HepG2 (cell line): ENCODE measurements around the gene VPS25. TPM values are rescaled to one million over a fixed set of nuclear protein-coding genes. Genes with fewer than 3 reads are reported as not detected.

ENCODE experiments used
- AGO1 ChIP-seq: fragments of 200-400 bp; formaldehyde crosslinking; IDR thresholded peaks from 2 replicates; pipeline ENCODE4 v1.6.1; 2017; ENCODE audit warnings: mild to moderate bottlenecking, low read depth, low read length, moderate library complexity; ENCODE audit not compliant: poor library complexity, severe bottlenecking
- BATF2 ChIP-seq: sonication (generic); formaldehyde crosslinking; IDR thresholded peaks from 2 replicates; pipeline ENCODE4 v1.8.0; 2022; ENCODE audit warnings: mild to moderate bottlenecking, missing genetic modification reagents, moderate library complexity
- FOXP1 ChIP-seq, 2 experiments: fragments of 450-650 bp in 1 of 2; IDR thresholded peaks; 2 replicates each; pipeline ENCODE4 v1.6.1; 2017 to 2018; ENCODE audit warnings: antibody characterized with exemption in 1 of 2
- GABPA ChIP-seq, 2 experiments: IDR thresholded peaks; 2 replicates each; pipeline ENCODE4 v1.6.1; 2011 to 2016; ENCODE audit warnings: low read depth in 2 of 2, low read length in 1 of 2, missing biosample characterization in 1 of 2, missing genetic modification characterization in 1 of 2
- GLI4 ChIP-seq: sonication (generic); formaldehyde crosslinking; IDR thresholded peaks from 2 replicates; pipeline ENCODE4 v1.5.1; 2020; ENCODE audit warnings: missing genetic modification reagents, mild to moderate bottlenecking, moderate library complexity, borderline replicate concordance
- MAFG ChIP-seq: sonication (generic); formaldehyde crosslinking; IDR thresholded peaks from 2 replicates; pipeline ENCODE4 v1.5.1; 2020; ENCODE audit warnings: mild to moderate bottlenecking, missing genetic modification reagents
- MBNL3 ChIP-seq: fragments of 250-450 bp; sonication (Bioruptor Pico); conservative IDR thresholded peaks from 2 replicates; pipeline ENCODE4 v1.8.0; 2022; ENCODE audit warnings: mild to moderate bottlenecking, inconsistent platforms
- MNT ChIP-seq: fragments of 450-650 bp; IDR thresholded peaks from 2 replicates; pipeline ENCODE4 v1.6.1; 2016
- NCOR1 ChIP-seq: fragments of 200-600 bp; sonication (generic); IDR thresholded peaks from 2 replicates; pipeline ENCODE4 v1.7.0; 2017; ENCODE audit warnings: antibody characterized with exemption, low read length, borderline replicate concordance
- NR2F1 ChIP-seq, 2 experiments: fragments of 450-650 bp in 1 of 2; formaldehyde crosslinking in 1 of 2; IDR thresholded peaks; 2 replicates each; pipeline versions ENCODE4 v1.5.0 to v1.6.1; 2016 to 2020; ENCODE audit warnings: mild to moderate bottlenecking in 1 of 2, missing compliant biosample characterization in 1 of 2, missing genetic modification reagents in 1 of 2, moderate library complexity in 1 of 2
- PITX1 ChIP-seq: sonication (generic); formaldehyde crosslinking; IDR thresholded peaks from 2 replicates; pipeline ENCODE4 v1.5.1; 2020; ENCODE audit warnings: mild to moderate bottlenecking, missing genetic modification reagents
- PLRG1 ChIP-seq: fragments of 450-650 bp; conservative IDR thresholded peaks from 2 replicates; pipeline ENCODE4 v1.6.1; 2016
- SAFB2 ChIP-seq: sonication (generic); formaldehyde crosslinking; IDR thresholded peaks from 2 replicates; pipeline ENCODE4 v1.5.1; 2020; ENCODE audit warnings: missing genetic modification reagents, low read depth, mild to moderate bottlenecking, borderline replicate concordance
- ZNF12 ChIP-seq: sonication (generic); formaldehyde crosslinking; IDR thresholded peaks from 2 replicates; pipeline ENCODE4 v1.5.0; 2020; ENCODE audit warnings: missing genetic modification reagents
- ZNF235 ChIP-seq: sonication (generic); formaldehyde crosslinking; IDR thresholded peaks from 2 replicates; pipeline ENCODE4 v1.8.1; 2023; ENCODE audit warnings: mild to moderate bottlenecking, missing genetic modification reagents, borderline replicate concordance
- ZNF335 ChIP-seq: sonication (generic); formaldehyde crosslinking; IDR thresholded peaks from 2 replicates; pipeline ENCODE4 v1.4.0; 2020; ENCODE audit warnings: missing genetic modification reagents
- polyA plus RNA-seq, 8 experiments: library from polyadenylated mRNA; depleted of rRNA in 3 of 8; stranded (reverse) in 7 of 8; unstranded in 1 of 8; fragments of >200 nt; fragmentation: Illumina TruSeq in 4 of 8; extraction: Trizol in 4 of 8; gene quantifications; 2 replicates each; pipeline versions ENCODE4 v1.2.1 to v1.2.3, GENCODE V29; 2011 to 2016; ENCODE audit warnings: low read depth in 4 of 8, missing spikeins in 1 of 8, mixed read lengths in 1 of 8; ENCODE audit not compliant: insufficient read depth in 1 of 8
- total RNA-seq, 5 experiments: library from RNA; depleted of rRNA; stranded (reverse); fragments of >200 nt; fragmentation: Illumina TruSeq; extraction: Trizol; gene quantifications; 2 replicates each; pipeline ENCODE4 v1.2.3, GENCODE V29; 2016; ENCODE audit warnings: low read depth in 1 of 5
- TF ChIP-seq, protein P1 (sequence below): sonication (generic); formaldehyde crosslinking; IDR thresholded peaks from 2 replicates; pipeline ENCODE4 v1.8.0; 2022; ENCODE audit warnings: missing genetic modification reagents, mild to moderate bottlenecking, moderate library complexity, borderline replicate concordance
- TF ChIP-seq, protein P2 (sequence below): sonication (generic); IDR thresholded peaks from 2 replicates; pipeline ENCODE4 v1.6.1; 2016; ENCODE audit warnings: low read depth, borderline replicate concordance
- TF ChIP-seq, protein P3 (sequence below): sonication (generic); formaldehyde crosslinking; IDR thresholded peaks from 2 replicates; pipeline ENCODE4 v1.8.1; 2023; ENCODE audit warnings: mild to moderate bottlenecking, missing genetic modification reagents

VPS25 gene
- total and polyA plus RNA-seq, 2 of the 13 experiments (the other 11 are each of a cell fraction or from before 2014, with no cell fraction given): 161 to 249 TPM

DNA sequence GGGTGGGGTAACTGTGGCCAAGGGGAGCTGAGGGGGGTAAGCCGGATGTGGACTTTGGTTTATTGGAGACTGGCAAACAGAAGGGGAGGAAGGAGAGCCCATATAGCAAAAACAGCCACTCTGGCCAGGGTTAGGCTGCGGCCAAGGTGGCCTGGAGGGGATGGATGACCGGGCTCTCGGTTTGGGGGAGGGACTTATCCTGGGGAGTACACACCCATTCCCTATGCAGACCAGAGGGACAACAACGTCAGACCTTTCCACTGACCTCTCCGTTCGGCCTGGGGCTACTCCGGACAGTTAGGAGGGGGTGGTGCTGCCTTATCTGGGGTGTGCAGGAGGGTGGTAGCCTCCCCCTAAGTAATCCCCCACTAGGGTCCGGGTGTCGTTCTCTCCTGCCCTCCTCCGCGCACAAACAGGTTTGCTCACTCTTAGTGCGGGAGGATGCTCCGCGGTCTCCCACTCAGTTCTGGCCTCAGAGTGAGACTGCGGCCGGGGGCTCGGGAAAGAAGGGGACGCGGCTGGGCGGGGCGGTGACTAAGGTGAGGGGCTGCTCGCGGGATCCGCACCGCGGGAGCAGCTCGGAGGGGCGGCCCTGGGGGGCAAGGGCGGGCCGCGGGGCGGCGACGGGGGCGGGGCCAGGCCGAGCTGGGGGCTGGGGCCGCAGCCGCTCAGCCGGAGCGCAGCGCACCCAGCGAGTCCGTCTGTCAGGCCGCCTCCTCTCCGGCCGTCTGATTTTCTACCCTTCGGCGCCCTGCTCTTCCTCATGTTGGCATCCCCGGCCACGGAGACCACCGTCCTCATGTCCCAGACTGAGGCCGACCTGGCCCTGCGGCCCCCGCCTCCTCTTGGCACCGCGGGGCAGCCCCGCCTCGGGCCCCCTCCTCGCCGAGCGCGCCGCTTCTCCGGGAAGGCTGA lies 6.9 kb downstream of the VPS25 start, which contains the start of gene WNK4 (continued):
- TF ChIP-seq MNT (no peak), ZNF335 (CRISPR knock-in tag) (no peak), SAFB2 (CRISPR knock-in tag) (peak; percentile 61), PLRG1 (no peak), MBNL3 (CRISPR knock-in tag) (no peak), GABPA (IDR thresholded peaks at IDR 0.05; ENCODE audit: low read depth, low read length) (peak; percentile 30; the same call in 1 of the 2 replicates), GABPA (CRISPR knock-in tag; IDR thresholded peaks at IDR 0.05; ENCODE audit: low read depth) (peak; percentile 87), GLI4 (no peak), NCOR1 (peak; percentile 88), MAFG (CRISPR knock-in tag) (no peak), ZNF12 (peak; percentile 32; the same call in 1 of the 2 replicates), ZNF235 (CRISPR knock-in tag) (no peak), NR2F1 (CRISPR knock-in tag; IDR thresholded peaks at IDR 0.05) (peak; percentile 38 to 42; a peak in 3 of 4 replicates), FOXP1 (IDR thresholded peaks at IDR 0.05) (no peak; the same call in 1 of the 2 replicates), FOXP1 (CRISPR knock-in tag; IDR thresholded peaks at IDR 0.05) (peak; percentile 68), PITX1 (CRISPR knock-in tag) (peak; percentile 85), BATF2 (peak; percentile 77; the same call in 1 of the 2 replicates), AGO1 (peak; percentile 97)
- TF ChIP-seq, protein P1, sequence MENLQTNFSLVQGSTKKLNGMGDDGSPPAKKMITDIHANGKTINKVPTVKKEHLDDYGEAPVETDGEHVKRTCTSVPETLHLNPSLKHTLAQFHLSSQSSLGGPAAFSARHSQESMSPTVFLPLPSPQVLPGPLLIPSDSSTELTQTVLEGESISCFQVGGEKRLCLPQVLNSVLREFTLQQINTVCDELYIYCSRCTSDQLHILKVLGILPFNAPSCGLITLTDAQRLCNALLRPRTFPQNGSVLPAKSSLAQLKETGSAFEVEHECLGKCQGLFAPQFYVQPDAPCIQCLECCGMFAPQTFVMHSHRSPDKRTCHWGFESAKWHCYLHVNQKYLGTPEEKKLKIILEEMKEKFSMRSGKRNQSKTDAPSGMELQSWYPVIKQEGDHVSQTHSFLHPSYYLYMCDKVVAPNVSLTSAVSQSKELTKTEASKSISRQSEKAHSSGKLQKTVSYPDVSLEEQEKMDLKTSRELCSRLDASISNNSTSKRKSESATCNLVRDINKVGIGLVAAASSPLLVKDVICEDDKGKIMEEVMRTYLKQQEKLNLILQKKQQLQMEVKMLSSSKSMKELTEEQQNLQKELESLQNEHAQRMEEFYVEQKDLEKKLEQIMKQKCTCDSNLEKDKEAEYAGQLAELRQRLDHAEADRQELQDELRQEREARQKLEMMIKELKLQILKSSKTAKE (CRISPR knock-in tag): peak; percentile 91
- TF ChIP-seq, protein P2, sequence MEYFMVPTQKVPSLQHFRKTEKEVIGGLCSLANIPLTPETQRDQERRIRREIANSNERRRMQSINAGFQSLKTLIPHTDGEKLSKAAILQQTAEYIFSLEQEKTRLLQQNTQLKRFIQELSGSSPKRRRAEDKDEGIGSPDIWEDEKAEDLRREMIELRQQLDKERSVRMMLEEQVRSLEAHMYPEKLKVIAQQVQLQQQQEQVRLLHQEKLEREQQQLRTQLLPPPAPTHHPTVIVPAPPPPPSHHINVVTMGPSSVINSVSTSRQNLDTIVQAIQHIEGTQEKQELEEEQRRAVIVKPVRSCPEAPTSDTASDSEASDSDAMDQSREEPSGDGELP: peak; percentile 83; the same call in 1 of the 2 replicates
- TF ChIP-seq, protein P3, sequence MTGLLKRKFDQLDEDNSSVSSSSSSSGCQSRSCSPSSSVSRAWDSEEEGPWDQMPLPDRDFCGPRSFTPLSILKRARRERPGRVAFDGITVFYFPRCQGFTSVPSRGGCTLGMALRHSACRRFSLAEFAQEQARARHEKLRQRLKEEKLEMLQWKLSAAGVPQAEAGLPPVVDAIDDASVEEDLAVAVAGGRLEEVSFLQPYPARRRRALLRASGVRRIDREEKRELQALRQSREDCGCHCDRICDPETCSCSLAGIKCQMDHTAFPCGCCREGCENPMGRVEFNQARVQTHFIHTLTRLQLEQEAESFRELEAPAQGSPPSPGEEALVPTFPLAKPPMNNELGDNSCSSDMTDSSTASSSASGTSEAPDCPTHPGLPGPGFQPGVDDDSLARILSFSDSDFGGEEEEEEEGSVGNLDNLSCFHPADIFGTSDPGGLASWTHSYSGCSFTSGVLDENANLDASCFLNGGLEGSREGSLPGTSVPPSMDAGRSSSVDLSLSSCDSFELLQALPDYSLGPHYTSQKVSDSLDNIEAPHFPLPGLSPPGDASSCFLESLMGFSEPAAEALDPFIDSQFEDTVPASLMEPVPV (CRISPR knock-in tag): 0 out of 2 replicates have a peak, but pooled peaks have one; percentile 65
